HT-29 (cell line): ENCODE data around the gene CCDC43. TPM values are rescaled to one million over a fixed set of nuclear protein-coding genes. Genes with fewer than 3 reads are reported as not detected.
"Not testable (repeated sequence)": the region's sequence is repeated elsewhere in the genome, so short reads cannot be mapped to it uniquely, and the experiment has no call there.

ENCODE experiments used
- DNase-seq: peaks from one replicate; pipeline ENCODE4 v3.0.0-alpha.2; 2015; ENCODE audit warnings: low spot score
- total RNA-seq: library from RNA; depleted of rRNA; stranded (reverse); fragments of >200 nt; shearing (Covaris generic); gene quantifications from 2 replicates; pipeline ENCODE4 v1.2.3, GENCODE V29; 2014; rRNA removed

The CCDC43 gene
- 13.9 and 16.4 TPM in 2 replicates for total RNA-seq

- peak; percentile 86 for DNase-seq
Measured at GRCh38 chr17:44689477-44690217, at the start of gene CCDC43. CCDC43 (minus strand) TSS chr17:44689776; CDS start chr17:44689753, 23 bp downstream.

GRCh38 chr17:44738214-44738906, 48.8 kb upstream of the CCDC43 start:
- DNase-seq = no peak

GRCh38 chr17:44736551-44737240, 47.1 kb upstream of the CCDC43 start:
- DNase-seq = no peak

GRCh38 chr17:44734272-44734671, 44.7 kb upstream of the CCDC43 start:
- no peak for DNase-seq

- peak; percentile 26 for DNase-seq
Measured at GRCh38 chr17:44733753-44734152, 44.2 kb upstream of the CCDC43 start.

GRCh38 chr17:44726121-44726520, 36.5 kb upstream of the CCDC43 start:
- DNase-seq = not testable (repeated sequence)

- DNase-seq = no peak
Measured at GRCh38 chr17:44722254-44722653, 32.7 kb upstream of the CCDC43 start.

GRCh38 chr17:44719444-44719843, 29.9 kb upstream of the CCDC43 start:
- no peak for DNase-seq

GRCh38 chr17:44708401-44709263, 19.1 kb upstream of the CCDC43 start, which contains the start of gene DBF4B:
DBF4B (plus strand) TSS chr17:44708665; CDS start chr17:44708821, 156 bp downstream.
- DNase-seq = peak; percentile 90

GRCh38 chr17:44707755-44708400, 18.3 kb upstream of the CCDC43 start:
- peak; percentile 28 for DNase-seq

- DNase-seq = not testable (repeated sequence)
Measured at GRCh38 chr17:44700288-44700687, 10.7 kb upstream of the CCDC43 start.

- DNase-seq = no peak
Measured at GRCh38 chr17:44693609-44694008, 4.0 kb upstream of the CCDC43 start.

GRCh38 chr17:44690746-44691306, 1.2 kb upstream of the CCDC43 start:
- peak; percentile 22 for DNase-seq

- DNase-seq = no peak
Measured at GRCh38 chr17:44688675-44689476, 700 bp downstream of the CCDC43 start.

GRCh38 chr17:44688200-44688599, 1.4 kb downstream of the CCDC43 start:
- DNase-seq = no peak

- DNase-seq = no peak
Measured at GRCh38 chr17:44687756-44688155, 1.8 kb downstream of the CCDC43 start.

- not testable (repeated sequence) for DNase-seq
Measured at GRCh38 chr17:44683303-44683702, 6.3 kb downstream of the CCDC43 start.

- DNase-seq = no peak
Measured at GRCh38 chr17:44677136-44677535, 12.4 kb downstream of the CCDC43 start.

GRCh38 chr17:44673893-44674292, 15.7 kb downstream of the CCDC43 start:
- no peak for DNase-seq
